Kidney (tissue), 14 donors: ENCODE data around the gene OR51V1. TPM values are rescaled to one million over a fixed set of nuclear protein-coding genes. Genes with fewer than 3 reads are reported as not detected.

Source experiments
- DNase-seq, 5 donors: peaks; one replicate each; pipeline ENCODE4 v3.0.0-alpha.2; 2013 to 2020
- FAIRE-seq: peaks from 2 replicates; lab custom pipeline; 2012; peaks lifted over from hg19 to GRCh38; lab: Jason Lieb, UNC
- H3K27ac ChIP-seq, 2 donors: one replicate each; pipeline ENCODE4 v1.7.0; 2013; ENCODE audit warnings: low read depth in 2 of 2, low read length in 2 of 2, inconsistent platforms in 1 of 2
- H3K27me3 ChIP-seq: one replicate; pipeline ENCODE4 v1.7.1; 2013; ENCODE audit warnings: low read length, inconsistent platforms; ENCODE audit not compliant: control insufficient read depth, insufficient read depth
- H3K36me3 ChIP-seq, 3 donors: one replicate each; pipeline versions ENCODE4 v1.7.0 to v1.7.1; 2013; ENCODE audit warnings: low read length in 3 of 3, control low read depth in 1 of 3, inconsistent platforms in 1 of 3; ENCODE audit not compliant: insufficient read depth in 3 of 3, control insufficient read depth in 2 of 3
- H3K4me1 ChIP-seq, 3 donors: one replicate each; pipeline versions ENCODE4 v1.7.0 to v1.7.1; 2013; ENCODE audit warnings: low read length in 3 of 3, inconsistent platforms in 1 of 3, low read depth in 1 of 3; ENCODE audit not compliant: control insufficient read depth in 2 of 3, insufficient read depth in 2 of 3
- H3K4me3 ChIP-seq, 3 donors: one replicate each; pipeline versions ENCODE4 v1.7.0 to v1.8.1; 2013; ENCODE audit warnings: low read length in 3 of 3, control low read depth in 1 of 3, inconsistent platforms in 1 of 3
- H3K9ac ChIP-seq, 3 donors: one replicate each; pipeline versions ENCODE4 v1.7.0 to v1.7.1; 2013; ENCODE audit warnings: low read length in 3 of 3, control low read depth in 1 of 3, inconsistent platforms in 1 of 3
- H3K9me3 ChIP-seq, 3 donors: one replicate each; pipeline versions ENCODE4 v1.7.0 to v1.7.1; 2013; ENCODE audit warnings: low read length in 3 of 3, control low read depth in 1 of 3, inconsistent platforms in 1 of 3; ENCODE audit not compliant: control insufficient read depth in 2 of 3, insufficient read depth in 1 of 3
- CTCF ChIP-seq: IDR thresholded peaks from 3 replicates; pipeline ENCODE4 v1.5.1; 2012; ENCODE audit warnings: mild to moderate bottlenecking, moderate library complexity, borderline replicate concordance; ENCODE audit not compliant: insufficient read depth; ENCODE audit errors: extremely low read depth
- intact Hi-C: fragments of 100-400 bp; cut with DNase I; formaldehyde crosslinking; loops from one replicate; pipeline ENCODE4 v1.11.1; 2022
- polyA plus RNA-seq: library from polyadenylated mRNA; stranded (reverse); fragments of 350-450 nt; fragmentation: Illumina TruSeq; extraction: RNeasy Lipid Tissue Mini Kit (QIAGEN cat#74804); gene quantifications from one replicate; pipeline ENCODE4 v1.2.3, GENCODE V29; 2014; ENCODE audit warnings: low read depth, low replicate concordance; ENCODE audit not compliant: insufficient read depth
- total RNA-seq: library from RNA; stranded (reverse); fragmentation: NEBNext Ultra II Directional; extraction: Animal tissue kit (Norgen Biotek cat#: 25700); gene quantifications from one replicate; pipeline ENCODE4 v1.2.1, GENCODE V29; 2021
- donor health status: control.
- donor health status: control.
- donor health status: control.
- donor health status: control.
- donor health status: control.
- donor health status: DM: yes; HTN: yes; CAD: no.
- donor health status: Normal renal cell carcinoma (clear cell type).

OR51V1 gene
- total and polyA plus RNA-seq, 2 donors from 2014 or later: not detected

DNA sequence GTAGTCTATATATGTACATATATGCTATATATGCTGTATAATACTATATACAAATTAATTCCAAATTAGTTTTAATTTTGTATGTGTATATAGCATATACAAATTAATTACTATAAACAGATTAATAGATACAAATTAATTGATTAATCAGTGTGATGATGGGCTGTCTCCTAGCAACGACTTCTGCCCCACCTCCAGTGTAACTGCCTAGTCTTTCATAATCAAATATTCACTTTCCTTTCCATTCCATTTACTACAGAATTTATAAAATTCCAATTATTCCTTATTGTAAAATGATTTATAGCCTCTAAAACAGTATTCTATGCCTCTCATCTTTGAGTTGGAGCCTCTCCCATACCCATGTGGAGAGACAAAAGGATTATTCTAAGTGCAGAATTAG, 32.8 kb upstream of the OR51V1 start:
- no peak for TF ChIP-seq CTCF
- intact Hi-C loops: no loop called here
- H3K27me3 ChIP-seq: no peaks in the 10 kb centered on the region
- no peaks in the 10 kb centered on the region for H3K36me3 ChIP-seq
- DNase-seq (no peak), FAIRE-seq (no peak)
- no peak overlapping the region for H3K4me3 ChIP-seq
- H3K4me1 ChIP-seq: peaks cover 0 to 6% (median 0%) of the 10 kb centered on the region in 3 donors
- no peak overlapping the region for H3K27ac ChIP-seq
- H3K9me3 ChIP-seq: no peaks in the 10 kb centered on the region
- no peak overlapping the region for H3K9ac ChIP-seq

GRCh38 chr11:5232821-5233220, 32.3 kb upstream of the OR51V1 start:
- intact Hi-C loops: no loop called here

DNA sequence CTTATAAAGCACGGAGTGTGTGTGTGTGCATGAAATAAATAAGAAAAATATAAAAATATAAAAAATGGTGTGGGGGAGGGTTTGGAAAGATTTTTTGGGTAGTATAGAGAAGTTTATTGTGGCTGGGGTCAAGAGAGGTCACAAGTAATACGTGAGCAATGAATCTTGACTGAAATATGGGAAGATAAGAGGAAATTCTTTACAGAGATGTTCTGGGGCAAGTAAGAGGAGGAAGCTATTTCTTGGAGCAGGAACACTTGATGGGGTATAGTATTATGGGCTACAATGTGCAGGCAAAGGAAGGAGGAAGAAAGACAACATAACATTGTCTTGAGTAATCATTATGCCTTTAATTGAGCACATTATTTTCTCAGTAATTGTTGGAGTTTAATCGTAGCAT, 31.7 kb upstream of the OR51V1 start:
- FAIRE-seq (no peak), DNase-seq (no peak)
- no peaks in the 10 kb centered on the region for H3K27me3 ChIP-seq
- TF ChIP-seq CTCF: no peak
- no peak overlapping the region for H3K9ac ChIP-seq
- intact Hi-C loops: no loop called here
- no peaks in the 10 kb centered on the region for H3K9me3 ChIP-seq
- H3K4me1 ChIP-seq: peaks cover 0 to 6% (median 0%) of the 10 kb centered on the region in 3 donors
- no peaks in the 10 kb centered on the region for H3K36me3 ChIP-seq
- H3K27ac ChIP-seq: no peak overlapping the region
- H3K4me3 ChIP-seq: no peak overlapping the region

More at GRCh38 chr11:5232821-5233220, 32.3 kb upstream of the OR51V1 start:
- no peak for FAIRE-seq
- Histone ChIP-seq H3K27me3 (no peaks in the 10 kb centered on the region), H3K4me3 (no peak overlapping the region), H3K36me3 (no peaks in the 10 kb centered on the region), H3K27ac (no peak overlapping the region), H3K4me1 (peaks cover 0 to 6% (median 0%) of the 10 kb centered on the region in 3 donors), H3K9ac (no peak overlapping the region), H3K9me3 (no peaks in the 10 kb centered on the region)
- DNase-seq: no peak
- TF ChIP-seq CTCF: no peak

- H3K9ac ChIP-seq: no peak overlapping the region
- H3K36me3 ChIP-seq: no peaks in the 10 kb centered on the region
- no peak overlapping the region for H3K27ac ChIP-seq
- intact Hi-C loops: no loop called here
- DNase-seq: no peak
- no peaks in the 10 kb centered on the region for H3K9me3 ChIP-seq
- no peaks in the 10 kb centered on the region for H3K27me3 ChIP-seq
- no peak overlapping the region for H3K4me3 ChIP-seq
- no peak for TF ChIP-seq CTCF
- peaks cover 0 to 6% (median 0%) of the 10 kb centered on the region in 3 donors for H3K4me1 ChIP-seq
- FAIRE-seq: no peak
Measured at GRCh38 chr11:5231111-5231510, 30.6 kb upstream of the OR51V1 start.
